Measurements from ENCODE around the gene RTRAF. TPM values are rescaled to one million over a fixed set of nuclear protein-coding genes. Genes with fewer than 3 reads are reported as not detected.
A peak's percentile ranks its signal among the peaks of the same experiment; 100 is the strongest.

Gene RTRAF
- polyA plus RNA-seq, 1 experiment: 205 TPM

DNA sequence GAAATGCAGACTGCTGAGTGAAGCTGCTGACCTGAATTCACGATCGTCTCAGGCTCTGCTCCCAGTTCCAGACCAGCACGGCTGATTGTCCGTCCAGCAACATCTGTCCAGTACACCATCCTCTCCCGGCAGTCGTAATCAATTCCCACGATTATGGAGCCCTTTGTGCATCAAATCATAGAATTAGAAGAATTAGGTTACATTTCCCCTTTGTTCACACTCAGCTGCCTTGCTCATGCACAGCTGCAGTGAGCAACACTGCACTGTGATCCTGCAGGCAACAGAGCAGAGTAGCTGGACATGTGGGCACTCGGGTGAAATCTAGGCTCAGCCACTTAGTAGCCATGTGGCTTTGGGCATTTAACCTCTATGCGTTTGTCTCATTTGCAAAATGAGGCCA, 22.2 kb downstream of the RTRAF start:
- Histone ChIP-seq H3K36me3 (ENCODE audit: control insufficient read depth, insufficient read depth, low read length) (peaks cover 28% of the 10 kb centered on the region), H3K27me3 (ENCODE audit: control insufficient read depth, insufficient read depth, low read length) (no peaks in the 10 kb centered on the region), H3K4me3 (ENCODE audit: low read depth, low read length) (no peak overlapping the region)
- CTCF ChIA-PET: interaction anchor here (1.6 to 2.9 kb wide), 2 partner anchors 11 to 16 kb away, joined by 5 to 12 read pairs; no protein-coding TSS in a partner anchor
- no peak for TF ChIP-seq CTCF (IDR thresholded peaks at IDR 0.05; ENCODE audit: insufficient read depth, low read depth, low read length)
- POLR2A ChIA-PET: no interaction called here
- DNase-seq (ENCODE audit: low read depth): no peak

DNA sequence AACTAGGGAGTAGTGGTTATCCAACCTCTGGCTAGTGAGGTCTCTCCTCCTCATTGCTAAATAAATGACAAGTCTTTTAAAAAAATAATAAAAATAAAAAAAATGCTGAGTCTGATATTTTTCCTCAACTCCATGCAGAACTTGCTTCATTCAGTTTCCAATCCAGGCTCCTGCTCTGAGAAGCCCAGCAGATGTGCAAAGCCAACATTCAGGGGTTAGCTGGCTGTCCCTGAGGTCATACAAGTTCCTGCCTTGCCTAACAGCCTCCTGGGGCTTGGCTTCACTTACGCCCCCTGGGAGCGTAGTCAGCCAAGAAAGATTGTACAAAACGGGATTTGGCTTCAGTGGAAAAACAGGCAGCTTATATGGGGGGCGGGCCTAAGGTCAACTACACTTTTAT, 23.3 kb downstream of the RTRAF start:
- CTCF ChIA-PET: interaction anchor here (1.0 to 1.3 kb wide), 4 partner anchors 16 to 120 kb away, joined by 3 to 7 read pairs (median 3); no protein-coding TSS in a partner anchor
- Histone ChIP-seq H3K27me3 (ENCODE audit: control insufficient read depth, insufficient read depth, low read length) (no peaks in the 10 kb centered on the region), H3K36me3 (ENCODE audit: control insufficient read depth, insufficient read depth, low read length) (peaks cover 30% of the 10 kb centered on the region), H3K4me3 (ENCODE audit: low read depth, low read length) (no peak overlapping the region)
- no peak for TF ChIP-seq CTCF (IDR thresholded peaks at IDR 0.05; ENCODE audit: insufficient read depth, low read depth, low read length)
- DNase-seq (ENCODE audit: low read depth): no peak
- POLR2A ChIA-PET: no interaction called here

DNA sequence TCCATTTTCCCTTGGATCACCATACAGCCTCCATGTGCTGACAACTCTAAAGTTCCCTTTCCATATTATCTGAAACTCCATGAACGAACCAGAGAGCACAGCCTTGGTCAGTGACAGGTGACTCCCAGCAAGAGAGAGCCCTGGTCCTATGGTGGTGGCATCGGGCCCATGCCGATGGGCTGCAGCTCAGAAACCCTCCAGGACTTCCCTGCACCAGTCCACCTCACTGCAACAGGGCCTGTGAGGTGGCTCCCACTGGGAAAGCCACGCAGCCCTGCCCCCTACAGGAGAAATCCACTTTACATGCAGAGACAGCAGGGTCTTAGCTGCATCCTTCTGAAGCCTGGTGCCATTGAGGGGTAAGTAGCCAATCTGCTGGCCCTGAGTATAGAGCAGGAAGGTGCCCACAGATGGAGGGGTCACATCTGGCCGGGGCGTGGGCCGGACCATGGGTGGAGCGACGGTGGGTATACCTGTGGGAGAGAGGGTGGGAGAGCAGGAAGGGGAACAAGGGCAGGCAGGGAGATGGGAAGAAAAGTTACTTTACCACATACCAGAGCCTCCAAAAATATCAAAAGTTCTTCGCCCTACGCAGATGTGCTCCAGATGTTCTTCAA, 24.7 kb downstream of the RTRAF start:
- TF ChIP-seq CTCF (IDR thresholded peaks at IDR 0.05; ENCODE audit: insufficient read depth, low read depth, low read length): peak; percentile 26
- ChIA-PET CTCF (interaction anchor here (1.0 to 2.0 kb wide), 2 partner anchors 18 to 31 kb away, joined by 6 to 9 read pairs; no protein-coding TSS in a partner anchor), POLR2A (interaction anchor here (0.6 kb wide), 1 partner anchor 19 kb away, joined by 3 read pairs; no protein-coding TSS in a partner anchor)
- peaks cover 29% of the 10 kb centered on the region for H3K36me3 ChIP-seq (ENCODE audit: control insufficient read depth, insufficient read depth, low read length)
- no peak overlapping the region for H3K4me3 ChIP-seq (ENCODE audit: low read depth, low read length)
- H3K27me3 ChIP-seq (ENCODE audit: control insufficient read depth, insufficient read depth, low read length): no peaks in the 10 kb centered on the region
- DNase-seq (ENCODE audit: low read depth): no peak

GRCh38 chr14:52014601-52015267, 25.4 kb downstream of the RTRAF start:
- H3K27me3 ChIP-seq (ENCODE audit: control insufficient read depth, insufficient read depth, low read length): no peaks in the 10 kb centered on the region
- ChIA-PET POLR2A (interaction anchor here (0.6 kb wide), 1 partner anchor 18 kb away, joined by 3 read pairs; no protein-coding TSS in a partner anchor), CTCF (interaction anchor here (1.0 to 2.5 kb wide), 6 partner anchors 10 to 117 kb away, joined by 3 to 10 read pairs (median 5); no protein-coding TSS in a partner anchor)
- H3K36me3 ChIP-seq (ENCODE audit: control insufficient read depth, insufficient read depth, low read length): peaks cover 34% of the 10 kb centered on the region
- no peak for TF ChIP-seq CTCF (IDR thresholded peaks at IDR 0.05; ENCODE audit: insufficient read depth, low read depth, low read length)
- no peak for DNase-seq (ENCODE audit: low read depth)
- H3K4me3 ChIP-seq (ENCODE audit: low read depth, low read length): no peak overlapping the region

DNA sequence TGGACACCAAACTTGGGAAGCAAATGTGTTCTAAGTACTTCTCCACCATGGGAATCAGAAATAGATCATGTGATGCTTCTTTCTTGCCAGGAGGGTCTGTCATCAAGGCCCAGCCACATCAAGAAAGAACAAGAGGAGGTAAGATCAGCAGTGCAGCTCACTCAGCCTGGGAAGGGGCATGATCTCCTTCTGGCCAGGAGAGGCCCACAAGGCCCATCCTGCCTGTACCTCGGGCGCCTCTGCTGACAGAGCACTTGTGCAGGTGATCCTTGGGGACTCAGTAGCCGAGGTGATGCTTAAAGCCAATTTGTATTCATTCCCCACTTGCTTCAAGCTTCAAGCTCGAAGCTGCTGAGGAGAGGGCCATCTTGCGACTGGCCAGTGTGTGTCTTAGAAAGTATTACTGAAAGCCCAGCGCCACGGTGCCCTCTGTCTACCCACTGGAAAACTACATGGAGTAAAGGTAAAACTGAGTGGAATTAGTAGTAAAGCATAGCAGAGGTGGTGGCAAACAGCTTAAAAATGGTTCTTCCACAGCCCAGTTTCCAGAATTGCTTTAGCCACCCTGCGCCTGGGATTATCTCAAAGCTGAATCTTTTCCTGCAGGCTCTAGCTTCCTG, 26.2 kb downstream of the RTRAF start:
- TF ChIP-seq CTCF (IDR thresholded peaks at IDR 0.05; ENCODE audit: insufficient read depth, low read depth, low read length): peak; percentile 53
- DNase-seq (ENCODE audit: low read depth): no peak
- Histone ChIP-seq H3K36me3 (ENCODE audit: control insufficient read depth, insufficient read depth, low read length) (peaks cover 34% of the 10 kb centered on the region), H3K4me3 (ENCODE audit: low read depth, low read length) (no peak overlapping the region), H3K27me3 (ENCODE audit: control insufficient read depth, insufficient read depth, low read length) (no peaks in the 10 kb centered on the region)
- ChIA-PET POLR2A (no interaction called here), CTCF (interaction anchor here (1.2 to 2.5 kb wide), 6 partner anchors 9 to 116 kb away, joined by 3 to 10 read pairs (median 4); no protein-coding TSS in a partner anchor)

Data from BJ (cell line).